HG02763 (cell line): ENCODE measurements around the gene ZC3H15.
A peak's percentile ranks its signal among the peaks of the same experiment; 100 is the strongest.
"Not testable (repeated sequence)": the region's sequence is repeated elsewhere in the genome, so short reads cannot be mapped to it uniquely, and the experiment has no call there.

Source experiments
- ATAC-seq: cut with Tn5 transposase; IDR thresholded peaks from one replicate; pipeline ENCODE4 v1.9.1; 2021; ENCODE audit warnings: mild to moderate bottlenecking, moderate library complexity; ENCODE audit not compliant: unreplicated experiment

The ZC3H15 gene

GRCh38 chr2:186485871-186486650 lies at the start of gene ZC3H15:
ZC3H15 (plus strand) TSS chr2:186486260; CDS start chr2:186486383, 123 bp downstream.
- peak; percentile 87 for ATAC-seq

- ATAC-seq: no peak
Measured at GRCh38 chr2:186437719-186438118, 48.3 kb upstream of the ZC3H15 start.

- ATAC-seq: not testable (repeated sequence)
Measured at GRCh38 chr2:186439673-186440095, 46.4 kb upstream of the ZC3H15 start.

DNA sequence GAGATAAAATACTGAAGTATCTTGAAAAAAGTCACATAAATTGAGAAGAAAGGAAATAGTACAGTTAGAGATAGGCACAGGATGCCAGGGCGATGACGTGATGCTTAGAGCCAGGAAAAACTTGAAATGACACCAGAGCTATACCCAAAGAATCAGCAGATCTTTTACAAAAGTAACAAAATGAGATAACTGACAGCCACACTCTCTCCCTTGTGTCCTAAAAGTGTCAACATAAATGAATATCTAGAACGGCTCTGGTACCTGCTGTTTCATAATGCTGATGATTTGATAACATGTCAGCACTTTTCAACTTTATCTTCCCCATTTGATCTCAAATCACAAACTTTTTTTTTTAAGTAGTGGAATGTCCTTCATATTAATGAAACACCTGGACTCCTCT lies 45.6 kb upstream of the ZC3H15 start:
- no peak for ATAC-seq

DNA sequence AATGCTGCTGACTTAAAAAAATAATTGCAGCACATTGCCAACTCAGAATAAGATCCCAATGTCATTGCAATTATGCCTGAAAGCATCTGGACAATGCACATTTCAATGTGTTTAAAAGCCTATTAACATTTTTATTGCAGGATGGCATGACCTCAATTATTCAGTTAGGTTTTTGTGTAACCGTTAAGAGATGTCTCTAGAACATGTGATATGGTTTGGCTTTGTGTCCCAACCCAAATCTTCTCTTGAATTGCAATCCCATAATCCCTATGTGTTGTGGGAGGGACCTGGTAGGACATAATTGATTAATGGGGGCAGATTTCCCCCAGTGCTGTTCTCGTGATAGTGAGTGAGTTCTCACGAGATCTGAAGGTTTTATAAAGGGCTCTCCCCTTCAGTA lies 43.2 kb upstream of the ZC3H15 start:
- no peak for ATAC-seq

GRCh38 chr2:186443851-186444250 lies 42.2 kb upstream of the ZC3H15 start:
- no peak for ATAC-seq

- no peak for ATAC-seq
Measured at GRCh38 chr2:186445506-186445905, 40.6 kb upstream of the ZC3H15 start.

DNA sequence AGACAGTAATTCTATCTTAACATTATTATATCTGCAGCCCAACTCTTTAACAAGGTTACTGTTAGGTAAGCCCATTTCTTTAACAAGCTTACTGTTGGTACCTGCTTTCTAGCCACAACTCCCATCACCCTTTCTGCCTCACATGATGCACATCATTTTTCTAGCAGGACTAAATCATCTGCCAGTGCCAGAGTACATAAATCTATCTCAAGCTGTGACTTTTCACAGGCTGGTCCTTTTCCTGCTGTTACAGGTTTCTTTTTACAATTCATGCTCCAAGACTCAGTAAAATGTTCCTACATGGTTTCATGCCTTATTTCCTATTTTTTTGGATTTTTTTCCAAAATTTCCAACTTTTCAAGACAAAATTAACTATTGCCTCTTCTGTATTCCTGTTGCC lies 30.4 kb upstream of the ZC3H15 start:
- no peak for ATAC-seq

DNA sequence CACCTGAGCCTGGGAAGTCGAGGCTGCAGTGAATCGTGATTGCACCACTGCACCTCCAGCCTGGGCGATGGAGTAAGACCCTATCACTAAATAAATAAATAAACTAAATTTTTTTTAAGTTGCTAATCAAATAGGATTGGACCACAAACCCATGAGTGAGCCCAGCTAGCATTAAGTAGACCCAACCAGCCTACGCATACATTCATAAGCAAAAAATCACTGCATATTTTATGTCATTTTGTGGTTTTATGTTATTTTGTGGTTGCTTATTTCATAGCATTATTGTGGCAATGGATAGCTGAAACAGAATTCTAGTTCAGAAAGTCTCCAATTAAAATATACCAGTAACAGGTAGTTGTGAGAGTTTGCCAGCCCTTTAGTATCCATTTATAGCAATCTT lies 29.1 kb upstream of the ZC3H15 start:
- ATAC-seq: no peak

DNA sequence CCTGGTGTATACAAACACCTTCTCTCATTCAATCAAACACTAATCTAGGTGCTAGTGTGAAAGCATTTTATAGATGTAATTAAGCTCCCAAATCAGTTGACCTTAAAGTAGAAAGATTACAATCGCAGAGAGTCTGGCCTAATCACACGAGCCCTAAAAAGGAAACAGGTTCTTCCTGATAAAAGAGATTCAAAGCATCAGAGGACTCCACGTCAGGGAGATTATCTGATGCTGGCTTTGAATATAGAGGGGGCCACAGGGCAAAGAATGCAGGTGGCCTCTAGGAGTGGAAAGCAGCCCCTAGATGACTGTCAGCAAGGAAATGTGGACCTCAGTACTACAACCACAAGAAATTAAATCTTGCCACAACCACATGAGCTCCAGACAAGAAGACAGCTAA lies 28.2 kb upstream of the ZC3H15 start:
- ATAC-seq: no peak

- ATAC-seq: no peak
Measured at GRCh38 chr2:186459009-186459408, 27.1 kb upstream of the ZC3H15 start.

DNA sequence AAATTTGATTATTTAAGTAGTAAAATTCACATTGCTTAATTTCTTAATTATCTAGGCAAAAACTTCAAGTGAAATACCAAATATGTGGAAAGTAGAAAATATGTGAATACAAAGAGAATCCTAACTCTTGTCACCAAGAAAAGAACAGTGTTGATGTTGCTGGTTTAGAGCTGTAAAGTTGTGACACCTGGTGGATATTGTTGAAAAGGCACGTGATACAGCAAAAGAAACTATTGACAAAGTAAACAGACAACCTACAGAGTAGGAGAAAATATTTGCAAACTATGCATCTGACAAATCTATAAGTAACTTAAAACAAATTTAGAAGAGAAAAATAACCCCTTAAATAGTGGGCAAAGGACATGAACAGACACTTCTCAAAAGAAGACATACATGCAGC lies 25.6 kb upstream of the ZC3H15 start:
- ATAC-seq: peak; percentile 82

DNA sequence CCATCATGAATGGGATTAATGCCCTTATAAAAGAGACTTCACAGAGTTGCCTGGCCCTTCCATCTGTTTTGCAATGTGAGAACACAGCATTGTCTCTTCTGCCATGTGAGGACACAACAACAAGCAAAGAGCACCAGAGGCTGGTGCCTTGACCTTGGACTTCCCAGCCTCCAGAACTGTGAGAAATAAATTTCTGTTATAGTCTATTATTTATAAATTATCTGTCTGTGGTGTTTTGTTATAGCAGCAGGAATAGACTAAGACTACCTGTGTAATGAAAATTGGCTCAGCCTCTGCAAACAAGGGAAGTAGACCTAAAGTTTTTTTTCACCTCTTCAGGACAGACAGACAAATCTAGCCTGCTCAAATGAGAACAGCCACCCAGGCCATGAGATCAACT lies 19.3 kb upstream of the ZC3H15 start:
- ATAC-seq: no peak

DNA sequence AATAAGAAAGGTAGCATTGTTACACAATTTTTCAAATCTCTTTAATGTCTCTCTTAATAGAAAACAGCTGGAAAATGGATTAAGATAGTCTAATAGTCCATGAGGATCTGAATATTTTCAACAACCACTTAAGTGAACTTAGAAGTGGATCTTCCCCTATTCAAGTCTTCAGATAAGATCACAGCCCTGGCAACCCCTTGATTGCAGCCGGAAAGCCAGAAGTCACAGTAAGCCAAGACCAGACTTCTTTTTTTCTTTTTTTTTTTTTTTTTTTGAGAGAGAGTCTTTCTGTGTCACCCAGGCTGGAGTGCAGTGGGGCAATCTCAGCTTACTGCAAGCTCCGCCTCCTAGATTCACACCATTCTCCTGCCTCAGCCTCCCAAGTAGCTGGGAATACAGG lies 18.6 kb upstream of the ZC3H15 start:
- no peak for ATAC-seq

DNA sequence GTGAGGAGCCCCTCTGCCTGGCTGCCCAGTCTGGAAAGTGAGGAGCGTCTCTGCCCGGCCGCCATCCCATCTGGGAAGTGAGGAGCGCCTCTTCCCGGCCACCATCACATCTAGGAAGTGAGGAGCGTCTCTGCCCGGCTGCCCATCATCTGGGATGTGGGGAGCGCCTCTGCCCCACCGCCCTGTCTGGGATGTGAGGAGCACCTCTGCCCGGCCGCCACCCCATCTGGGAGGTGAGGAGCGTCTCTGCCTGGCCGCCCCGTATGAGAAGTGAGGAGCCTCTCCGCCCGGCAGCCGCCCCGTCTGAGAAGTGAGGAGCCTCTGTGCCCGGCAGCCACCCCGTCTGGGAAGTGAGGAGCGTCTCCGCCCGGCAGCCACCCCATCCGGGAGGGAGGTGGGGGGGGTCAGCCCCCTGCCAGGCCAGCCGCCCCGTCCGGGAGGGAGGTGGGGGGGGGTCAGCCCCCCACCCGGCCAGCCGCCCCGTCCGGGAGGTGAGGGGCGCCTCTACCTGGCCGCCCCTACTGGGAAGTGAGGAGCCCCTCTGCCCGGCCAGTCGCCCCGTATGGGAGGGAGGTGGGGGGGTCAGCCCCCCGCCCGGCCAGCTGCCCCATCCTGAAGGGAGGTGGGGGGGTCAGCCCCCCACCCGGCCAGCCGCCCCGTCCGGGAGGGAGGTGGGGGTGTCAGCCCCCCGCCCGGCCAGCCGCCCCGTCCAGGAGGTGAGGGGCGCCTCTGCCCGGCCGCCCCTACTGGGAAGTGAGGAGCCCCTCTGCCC lies 13.2 kb upstream of the ZC3H15 start:
- not testable (repeated sequence) for ATAC-seq

GRCh38 chr2:186474239-186474638 lies 11.8 kb upstream of the ZC3H15 start:
- peak; percentile 48 for ATAC-seq

DNA sequence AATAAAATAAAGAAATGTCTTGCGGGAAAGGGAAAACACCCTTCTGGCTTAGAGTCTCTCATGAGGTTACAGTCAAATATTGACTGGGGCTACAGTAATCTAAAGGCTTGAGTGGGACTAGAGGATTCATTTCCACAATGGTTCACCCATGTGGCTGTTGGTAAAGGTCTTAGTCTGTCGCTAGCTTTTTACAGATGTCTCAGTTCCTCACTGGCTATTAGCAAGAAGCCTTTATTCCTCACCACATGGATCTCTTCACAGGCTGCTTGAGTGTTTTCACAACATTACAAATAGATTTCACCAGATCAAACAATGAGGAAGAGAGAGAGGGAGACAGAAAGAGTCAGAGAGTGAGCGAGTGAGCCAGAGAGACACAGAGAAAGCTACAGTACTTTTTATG lies 8.3 kb upstream of the ZC3H15 start:
- no peak for ATAC-seq

DNA sequence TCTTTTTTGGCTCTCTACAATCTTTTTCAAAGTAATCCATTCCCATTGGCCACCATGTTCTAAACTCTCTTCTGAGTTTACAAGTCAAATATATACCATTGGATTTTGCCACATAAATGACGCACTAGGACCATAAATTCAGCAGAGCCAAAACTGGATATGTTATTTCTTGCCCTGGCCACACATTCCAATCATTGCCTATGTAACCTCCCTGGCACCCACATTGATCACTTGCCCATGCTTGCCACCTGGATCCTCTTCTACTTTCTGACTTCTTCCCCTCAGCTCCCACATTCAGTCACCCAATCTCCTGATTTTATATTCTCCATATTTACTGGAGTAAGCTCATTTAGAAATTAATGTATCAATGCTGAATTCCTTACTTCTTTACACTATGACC lies 5.1 kb upstream of the ZC3H15 start:
- no peak for ATAC-seq

DNA sequence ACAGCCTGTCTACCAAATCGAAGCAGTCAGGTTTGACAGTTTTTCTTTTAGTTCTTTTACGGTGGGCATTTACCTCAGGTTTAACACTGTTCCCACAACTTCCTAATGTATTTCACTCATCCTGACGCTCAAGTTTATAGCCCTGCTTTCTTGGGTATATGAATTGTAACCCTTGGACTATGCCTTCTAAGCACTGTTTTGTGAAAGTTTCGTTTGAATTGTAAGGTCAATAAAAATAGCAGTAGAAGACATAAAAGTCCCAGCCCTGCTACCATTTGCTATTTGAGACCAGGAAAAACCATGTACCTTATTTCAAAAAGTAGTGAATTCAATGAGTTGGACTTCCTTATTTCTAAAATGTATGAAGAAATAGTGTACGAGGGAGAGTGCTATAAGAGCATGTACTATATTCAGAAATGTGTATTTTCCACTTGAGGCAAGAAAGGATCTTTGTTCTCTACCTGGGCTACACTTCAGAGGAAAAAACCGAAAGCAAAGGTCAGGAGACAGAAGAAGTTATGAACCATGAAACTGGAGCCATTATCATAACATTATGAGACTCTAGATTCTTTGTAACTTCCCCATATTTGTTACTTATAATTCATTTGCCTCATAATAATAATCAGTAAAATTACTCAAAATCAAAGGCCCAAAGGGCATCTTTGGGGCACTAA lies 1.9 kb upstream of the ZC3H15 start:
- no peak for ATAC-seq

DNA sequence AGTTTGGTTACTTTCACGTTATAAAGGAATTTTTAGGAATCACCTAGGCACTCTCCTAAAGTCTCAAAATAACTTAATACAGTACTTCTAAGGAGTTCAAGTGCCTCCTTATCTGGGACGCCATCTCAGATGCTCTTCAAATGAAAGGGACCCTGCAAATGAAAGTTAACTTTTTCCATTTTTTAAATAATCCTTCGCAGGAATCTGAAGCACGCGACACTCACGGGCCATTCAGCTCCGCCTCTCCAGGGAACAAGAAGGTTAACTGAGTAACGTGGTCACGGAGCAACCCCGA lies 537 bp upstream of the ZC3H15 start:
- no peak for ATAC-seq

DNA sequence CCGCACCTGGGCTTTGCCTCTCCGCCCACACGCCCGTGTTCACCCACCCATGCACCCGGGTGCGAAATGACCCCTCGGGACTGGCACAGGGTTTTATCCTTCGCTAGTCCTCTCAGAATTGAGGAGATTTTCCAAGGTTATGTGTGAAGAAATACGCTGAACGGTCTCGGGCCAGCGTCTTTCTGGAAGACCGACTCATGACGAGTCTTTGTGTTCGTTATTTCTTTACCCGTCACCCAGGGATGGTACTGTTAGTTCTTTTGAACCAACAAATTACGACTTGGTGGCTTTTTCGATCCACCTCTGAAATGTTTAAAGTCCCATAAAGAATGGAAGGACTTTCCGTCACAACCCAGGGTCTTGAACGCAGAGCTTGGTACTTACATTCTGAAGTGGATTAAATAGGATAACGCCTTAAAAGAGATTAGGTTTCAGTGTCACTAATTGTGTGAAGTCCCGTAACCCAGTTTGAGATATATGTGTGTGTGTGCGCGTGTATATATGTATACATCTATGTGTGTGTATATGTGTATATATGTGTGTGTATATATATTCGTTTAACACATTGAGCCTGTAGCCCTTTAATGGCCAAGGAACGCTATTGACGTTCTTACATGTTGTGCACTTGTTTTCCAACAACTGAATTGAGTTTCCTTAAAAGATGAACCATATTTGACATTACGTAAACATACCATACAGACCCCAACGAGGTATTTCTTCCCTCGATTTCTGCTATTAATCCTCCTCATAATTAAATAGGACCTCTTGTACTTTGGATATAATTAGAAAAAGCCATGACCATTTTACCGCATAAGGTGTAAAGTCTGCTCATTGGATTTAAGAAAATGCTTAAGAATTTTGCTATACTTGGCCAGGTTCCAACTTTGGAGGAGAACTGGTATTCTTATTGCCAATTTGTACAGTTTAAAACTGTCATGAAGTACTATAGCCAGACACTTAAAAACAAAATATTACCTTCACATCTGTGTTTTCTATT lies 889 bp downstream of the ZC3H15 start:
- ATAC-seq: no peak
